ENCODE measurements around the gene DMRTB1. TPM values are rescaled to one million over a fixed set of nuclear protein-coding genes. Genes with fewer than 3 reads are reported as not detected.

DMRTB1 gene
- total and polyA plus RNA-seq, 9 of the 15 experiments (the other 6 are each of a cell fraction or from before 2014, with no cell fraction given): 0.06 to 0.35 (median 0.13) TPM; not detected in 3

- no peak for FAIRE-seq
- H3K4me3 ChIP-seq: no peak overlapping the region
- in situ Hi-C loops (cut with MboI): no loop called here
- no peaks in the 10 kb centered on the region for H3K9me1 ChIP-seq (ENCODE audit: control insufficient read depth, insufficient read depth, low read length)
- H3K9ac ChIP-seq (ENCODE audit: insufficient read depth in 1 of 2, low read depth in 2 of 2, low read length in 2 of 2): no peak overlapping the region
- ChIA-PET POLR2A (interaction anchor here (0.7 kb wide), 1 partner anchor 216 kb away, joined by 3 read pairs; no protein-coding TSS in a partner anchor), CTCF (ENCODE audit: low intra/inter-chr PET ratio) (no interaction called here)
- 2% methylated on average over 4 of the region's 4 CpGs for WGBS (ENCODE audit: insufficient coverage, low coverage, missing lambda C conversion rate)
- H3K27me3 ChIP-seq (ENCODE audit: control insufficient read depth in 2 of 2, insufficient read depth in 2 of 2, low read length in 2 of 2): peaks cover 57 to 60% of the 10 kb centered on the region in 2 experiments
- no peaks in the 10 kb centered on the region; the same call in 1 of the 2 replicates for H4K20me1 ChIP-seq (replicated peaks; ENCODE audit: control insufficient read depth, insufficient read depth, low read length)
- no peak for DNase-seq (ENCODE audit: extremely low read depth in 1 of 4, low spot score in 3 of 4)
- ATAC-seq: no peak
- TF ChIP-seq CBX2 (IDR thresholded peaks at IDR 0.05; ENCODE audit: insufficient read depth, low read length, poor library complexity, severe bottlenecking) (peak; percentile 19), EZH2 (IDR thresholded peaks at IDR 0.05; ENCODE audit: borderline replicate concordance, low read depth, low read length) (0 out of 2 replicates have a peak, but pooled peaks have one; percentile 73), BRD9 (IDR thresholded peaks at IDR 0.05; ENCODE audit: low read depth, partially characterized antibody) (no peak), EGR1 (conservative IDR thresholded peaks at IDR 0.05) (no peak), SMAD4 (CRISPR knock-in tag; conservative IDR thresholded peaks at IDR 0.05) (no peak)
- H3K4me1 ChIP-seq (replicated peaks in 1 of 2; ENCODE audit: control insufficient read depth in 2 of 2, insufficient read depth in 2 of 2, low read length in 2 of 2): no peaks in the 10 kb centered on the region; a peak in 1 of 5 replicates
- BruUV-seq (replicated peaks): no TSS peak
- no peaks in the 10 kb centered on the region for H3K36me3 ChIP-seq (ENCODE audit: control insufficient read depth, insufficient read depth, low read length)
- intact Hi-C loops (cut with micrococcal nuclease): no loop called here
- no peak overlapping the region for H3K4me2 ChIP-seq (ENCODE audit: insufficient read depth, low read length)
- H3K9me3 ChIP-seq (replicated peaks; ENCODE audit: control insufficient read depth, insufficient read depth, low read depth, low read length): no peaks in the 10 kb centered on the region
- no peak overlapping the region for H3K27ac ChIP-seq (ENCODE audit: extremely low read depth, low read depth, low read length)
- H3K79me2 ChIP-seq (ENCODE audit: control insufficient read depth, insufficient read depth, low read length): no peaks in the 10 kb centered on the region
- no peak overlapping the region for H2AFZ ChIP-seq (ENCODE audit: low read depth, low read length)
Measured at GRCh38 chr1:53416269-53416813, 42.9 kb upstream of the DMRTB1 start.

DNA sequence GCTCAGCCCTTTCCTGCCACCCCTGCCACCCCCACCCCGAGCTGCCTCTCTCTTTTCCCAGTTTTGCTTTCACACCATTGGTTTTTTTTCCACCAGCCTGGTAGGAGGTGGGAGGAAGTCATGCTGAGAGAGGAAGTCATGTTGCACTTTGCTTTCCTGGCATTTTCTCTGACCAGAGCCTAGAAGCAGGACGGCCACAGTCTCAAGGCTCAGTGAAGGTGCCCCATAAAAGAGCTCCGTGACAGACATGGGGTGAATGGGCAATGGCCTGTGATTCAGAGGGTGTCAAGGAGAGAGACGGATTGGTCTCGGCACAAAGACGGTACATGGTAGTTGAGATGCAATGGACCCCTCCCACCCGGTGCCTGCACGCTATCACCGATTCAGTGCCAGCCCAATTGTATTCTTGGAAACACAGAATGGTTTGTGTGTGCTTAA lies 42.1 kb upstream of the DMRTB1 start:
- FAIRE-seq: no peak
- CTCF ChIA-PET (ENCODE audit: low intra/inter-chr PET ratio): no interaction called here
- no TSS peak for BruUV-seq (replicated peaks)

More for the DNA sequence above, 42.1 kb upstream of the DMRTB1 start:
- Histone ChIP-seq H3K4me1 (replicated peaks in 1 of 2; ENCODE audit: control insufficient read depth in 2 of 2, insufficient read depth in 2 of 2, low read length in 2 of 2) (no peaks in the 10 kb centered on the region; a peak in 1 of 5 replicates), H3K36me3 (ENCODE audit: control insufficient read depth, insufficient read depth, low read length) (no peaks in the 10 kb centered on the region), H3K27me3 (ENCODE audit: control insufficient read depth in 2 of 2, insufficient read depth in 2 of 2, low read length in 2 of 2) (peaks cover 51 to 54% of the 10 kb centered on the region in 2 experiments), H3K9me1 (ENCODE audit: control insufficient read depth, insufficient read depth, low read length) (no peaks in the 10 kb centered on the region), H3K79me2 (ENCODE audit: control insufficient read depth, insufficient read depth, low read length) (no peaks in the 10 kb centered on the region), H3K9ac (ENCODE audit: insufficient read depth in 1 of 2, low read depth in 2 of 2, low read length in 2 of 2) (no peak overlapping the region), H3K4me2 (ENCODE audit: insufficient read depth, low read length) (no peak overlapping the region), H4K20me1 (replicated peaks; ENCODE audit: control insufficient read depth, insufficient read depth, low read length) (no peaks in the 10 kb centered on the region; the same call in 1 of the 2 replicates), H2AFZ (ENCODE audit: low read depth, low read length) (no peak overlapping the region), H3K27ac (ENCODE audit: extremely low read depth, low read depth, low read length) (no peak overlapping the region), H3K9me3 (replicated peaks; ENCODE audit: control insufficient read depth, insufficient read depth, low read depth, low read length) (no peaks in the 10 kb centered on the region), H3K4me3 (no peak overlapping the region)
- no peak for DNase-seq (ENCODE audit: extremely low read depth in 1 of 4, low spot score in 3 of 4)
- TF ChIP-seq CHD4 (IDR thresholded peaks at IDR 0.05; ENCODE audit: insufficient read depth, insufficient replicate concordance, low read depth, low read length, poor library complexity, severe bottlenecking): no peak
- TF ChIP-seq SPI1 (IDR thresholded peaks at IDR 0.05; ENCODE audit: borderline replicate concordance, low read depth, low read length): peak; percentile 7; the same call in 1 of the 2 replicates
- TF ChIP-seq, protein P1, sequence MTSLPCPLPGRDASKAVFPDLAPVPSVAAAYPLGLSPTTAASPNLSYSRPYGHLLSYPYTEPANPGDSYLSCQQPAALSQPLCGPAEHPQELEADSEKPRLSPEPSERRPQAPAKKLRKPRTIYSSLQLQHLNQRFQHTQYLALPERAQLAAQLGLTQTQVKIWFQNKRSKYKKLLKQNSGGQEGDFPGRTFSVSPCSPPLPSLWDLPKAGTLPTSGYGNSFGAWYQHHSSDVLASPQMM (CRISPR knock-in tag; IDR thresholded peaks at IDR 0.05): no peak
- TF ChIP-seq MIER1 (IDR thresholded peaks at IDR 0.05; ENCODE audit: low read depth): no peak
- no peak for TF ChIP-seq ATF4 (CRISPR knock-in tag; IDR thresholded peaks at IDR 0.05)
- TF ChIP-seq, protein P2, sequence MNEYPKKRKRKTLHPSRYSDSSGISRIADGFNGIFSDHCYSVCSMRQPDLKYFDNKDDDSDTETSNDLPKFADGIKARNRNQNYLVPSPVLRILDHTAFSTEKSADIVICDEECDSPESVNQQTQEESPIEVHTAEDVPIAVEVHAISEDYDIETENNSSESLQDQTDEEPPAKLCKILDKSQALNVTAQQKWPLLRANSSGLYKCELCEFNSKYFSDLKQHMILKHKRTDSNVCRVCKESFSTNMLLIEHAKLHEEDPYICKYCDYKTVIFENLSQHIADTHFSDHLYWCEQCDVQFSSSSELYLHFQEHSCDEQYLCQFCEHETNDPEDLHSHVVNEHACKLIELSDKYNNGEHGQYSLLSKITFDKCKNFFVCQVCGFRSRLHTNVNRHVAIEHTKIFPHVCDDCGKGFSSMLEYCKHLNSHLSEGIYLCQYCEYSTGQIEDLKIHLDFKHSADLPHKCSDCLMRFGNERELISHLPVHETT (CRISPR knock-in tag; conservative IDR thresholded peaks at IDR 0.05 in 1 of 2, IDR thresholded peaks at IDR 0.05 in 1 of 2): no peak
- 0% methylated on average over 9 of the region's 9 CpGs for WGBS (ENCODE audit: insufficient coverage, low coverage, missing lambda C conversion rate)
- POLR2A ChIA-PET: no interaction called here
- intact Hi-C loops (cut with micrococcal nuclease): no loop called here
- in situ Hi-C loops (cut with MboI): no loop called here
- ATAC-seq: no peak

Measured in K562 (cell line).